ENCODE measurements around the gene ZNF426. TPM values are rescaled to one million over a fixed set of nuclear protein-coding genes. Genes with fewer than 3 reads are reported as not detected.

ZNF426 gene
- total and polyA plus RNA-seq, 2 of the 13 experiments (the other 11 are each of a cell fraction or from before 2014, with no cell fraction given), result 3.8 to 14.9 TPM

DNA sequence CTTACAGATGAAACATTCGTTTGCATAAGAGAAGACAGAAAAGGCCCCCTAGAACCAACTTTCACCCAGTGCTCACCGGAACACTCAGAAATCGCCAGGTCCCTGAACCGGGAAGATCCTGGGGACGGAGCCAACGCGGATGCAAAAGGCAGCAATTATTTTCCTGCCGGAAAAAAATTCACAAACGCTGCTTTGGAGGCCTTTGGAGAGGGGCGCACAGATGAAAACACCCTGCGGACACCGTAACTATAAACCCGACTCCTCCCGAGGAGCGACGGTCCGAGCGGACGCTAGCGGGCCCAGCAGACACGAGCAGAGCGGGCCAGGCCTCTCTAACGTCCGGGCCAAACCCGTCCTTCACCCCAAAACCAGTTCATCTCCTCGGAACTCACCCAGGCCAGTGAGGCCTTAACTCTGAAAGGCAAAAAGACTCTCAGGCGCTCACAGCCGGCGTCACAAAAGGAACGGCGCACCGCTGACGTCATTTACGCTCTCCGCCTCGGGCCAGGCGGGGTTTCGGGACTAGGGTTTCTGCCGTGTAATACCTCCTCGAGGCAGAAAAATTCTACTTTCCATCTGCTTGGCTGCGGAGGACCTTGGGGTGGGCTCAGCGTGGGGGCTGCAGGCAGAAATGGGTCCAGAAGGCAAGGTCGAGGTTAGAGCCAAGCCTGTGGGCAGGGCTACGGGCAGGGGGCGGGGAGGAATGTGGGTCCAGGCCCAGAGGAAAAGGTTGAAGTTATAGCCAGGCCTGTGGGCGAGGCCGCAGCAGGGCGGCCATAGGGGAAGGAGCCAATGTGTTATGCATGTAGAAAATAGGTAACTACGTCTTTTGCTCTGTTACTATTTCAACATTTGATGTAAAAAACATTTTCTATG is at the start of gene ZNF426 (continued):
- TF ChIP-seq, protein P1, sequence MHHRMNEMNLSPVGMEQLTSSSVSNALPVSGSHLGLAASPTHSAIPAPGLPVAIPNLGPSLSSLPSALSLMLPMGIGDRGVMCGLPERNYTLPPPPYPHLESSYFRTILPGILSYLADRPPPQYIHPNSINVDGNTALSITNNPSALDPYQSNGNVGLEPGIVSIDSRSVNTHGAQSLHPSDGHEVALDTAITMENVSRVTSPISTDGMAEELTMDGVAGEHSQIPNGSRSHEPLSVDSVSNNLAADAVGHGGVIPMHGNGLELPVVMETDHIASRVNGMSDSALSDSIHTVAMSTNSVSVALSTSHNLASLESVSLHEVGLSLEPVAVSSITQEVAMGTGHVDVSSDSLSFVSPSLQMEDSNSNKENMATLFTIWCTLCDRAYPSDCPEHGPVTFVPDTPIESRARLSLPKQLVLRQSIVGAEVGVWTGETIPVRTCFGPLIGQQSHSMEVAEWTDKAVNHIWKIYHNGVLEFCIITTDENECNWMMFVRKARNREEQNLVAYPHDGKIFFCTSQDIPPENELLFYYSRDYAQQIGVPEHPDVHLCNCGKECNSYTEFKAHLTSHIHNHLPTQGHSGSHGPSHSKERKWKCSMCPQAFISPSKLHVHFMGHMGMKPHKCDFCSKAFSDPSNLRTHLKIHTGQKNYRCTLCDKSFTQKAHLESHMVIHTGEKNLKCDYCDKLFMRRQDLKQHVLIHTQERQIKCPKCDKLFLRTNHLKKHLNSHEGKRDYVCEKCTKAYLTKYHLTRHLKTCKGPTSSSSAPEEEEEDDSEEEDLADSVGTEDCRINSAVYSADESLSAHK (CRISPR knock-in tag; IDR thresholded peaks at IDR 0.05; ENCODE audit: borderline replicate concordance), result no peak
- TF ChIP-seq, protein P2, sequence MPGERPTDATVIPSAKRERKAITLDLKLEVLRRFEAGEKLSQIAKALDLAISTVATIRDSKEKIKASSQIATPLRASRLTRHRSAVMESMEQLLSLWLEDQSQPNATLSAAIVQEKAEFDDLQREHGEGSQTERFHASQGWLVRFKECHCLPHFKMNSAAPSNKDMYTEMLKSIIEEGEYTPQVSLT (CRISPR knock-in tag; IDR thresholded peaks at IDR 0.05; ENCODE audit: borderline replicate concordance, low read depth), result no peak
- TF ChIP-seq, protein P3, sequence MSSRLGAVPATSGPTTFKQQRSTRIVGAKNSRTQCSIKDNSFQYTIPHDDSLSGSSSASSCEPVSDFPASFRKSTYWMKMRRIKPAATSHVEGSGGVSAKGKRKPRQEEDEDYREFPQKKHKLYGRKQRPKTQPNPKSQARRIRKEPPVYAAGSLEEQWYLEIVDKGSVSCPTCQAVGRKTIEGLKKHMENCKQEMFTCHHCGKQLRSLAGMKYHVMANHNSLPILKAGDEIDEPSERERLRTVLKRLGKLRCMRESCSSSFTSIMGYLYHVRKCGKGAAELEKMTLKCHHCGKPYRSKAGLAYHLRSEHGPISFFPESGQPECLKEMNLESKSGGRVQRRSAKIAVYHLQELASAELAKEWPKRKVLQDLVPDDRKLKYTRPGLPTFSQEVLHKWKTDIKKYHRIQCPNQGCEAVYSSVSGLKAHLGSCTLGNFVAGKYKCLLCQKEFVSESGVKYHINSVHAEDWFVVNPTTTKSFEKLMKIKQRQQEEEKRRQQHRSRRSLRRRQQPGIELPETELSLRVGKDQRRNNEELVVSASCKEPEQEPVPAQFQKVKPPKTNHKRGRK (CRISPR knock-in tag; IDR thresholded peaks at IDR 0.05), result no peak
- TF ChIP-seq, protein P4, sequence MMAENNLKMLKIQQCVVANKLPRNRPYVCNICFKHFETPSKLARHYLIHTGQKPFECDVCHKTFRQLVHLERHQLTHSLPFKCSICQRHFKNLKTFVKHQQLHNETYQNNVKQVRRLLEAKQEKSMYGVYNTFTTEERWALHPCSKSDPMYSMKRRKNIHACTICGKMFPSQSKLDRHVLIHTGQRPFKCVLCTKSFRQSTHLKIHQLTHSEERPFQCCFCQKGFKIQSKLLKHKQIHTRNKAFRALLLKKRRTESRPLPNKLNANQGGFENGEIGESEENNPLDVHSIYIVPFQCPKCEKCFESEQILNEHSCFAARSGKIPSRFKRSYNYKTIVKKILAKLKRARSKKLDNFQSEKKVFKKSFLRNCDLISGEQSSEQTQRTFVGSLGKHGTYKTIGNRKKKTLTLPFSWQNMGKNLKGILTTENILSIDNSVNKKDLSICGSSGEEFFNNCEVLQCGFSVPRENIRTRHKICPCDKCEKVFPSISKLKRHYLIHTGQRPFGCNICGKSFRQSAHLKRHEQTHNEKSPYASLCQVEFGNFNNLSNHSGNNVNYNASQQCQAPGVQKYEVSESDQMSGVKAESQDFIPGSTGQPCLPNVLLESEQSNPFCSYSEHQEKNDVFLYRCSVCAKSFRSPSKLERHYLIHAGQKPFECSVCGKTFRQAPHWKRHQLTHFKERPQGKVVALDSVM (CRISPR knock-in tag; IDR thresholded peaks at IDR 0.05), result peak; percentile 43; the same call in 1 of the 2 replicates
- TF ChIP-seq ZNF83 (CRISPR knock-in tag; IDR thresholded peaks at IDR 0.05; ENCODE audit: borderline replicate concordance) (no peak), ETV6 (CRISPR knock-in tag; conservative IDR thresholded peaks at IDR 0.05) (no peak), HDAC6 (IDR thresholded peaks at IDR 0.05; ENCODE audit: low read depth, low read length) (no peak), ZFYVE20 (CRISPR knock-in tag; IDR thresholded peaks at IDR 0.05; ENCODE audit: borderline replicate concordance, low read depth) (no peak), GABPA (IDR thresholded peaks at IDR 0.05; ENCODE audit: low read depth, low read length) (no peak), GABPA (CRISPR knock-in tag; IDR thresholded peaks at IDR 0.05; ENCODE audit: low read depth) (peak; percentile 50), HOXA5 (CRISPR knock-in tag; IDR thresholded peaks at IDR 0.05) (peak; percentile 46; the same call in 1 of the 2 replicates), RXRB (CRISPR knock-in tag; IDR thresholded peaks at IDR 0.05; ENCODE audit: borderline replicate concordance) (no peak; the same call in none of the 2 replicates), ZNF10 (CRISPR knock-in tag; IDR thresholded peaks at IDR 0.05; ENCODE audit: borderline replicate concordance, low read depth) (no peak), ELF3 (CRISPR knock-in tag; IDR thresholded peaks at IDR 0.05) (peak; percentile 27; the same call in 1 of the 2 replicates), ZNF101 (CRISPR knock-in tag; IDR thresholded peaks at IDR 0.05; ENCODE audit: borderline replicate concordance, low read depth) (no peak), IKZF1 (IDR thresholded peaks at IDR 0.05) (no peak), ZMAT3 (CRISPR knock-in tag; conservative IDR thresholded peaks at IDR 0.05) (peak; percentile 67), ATF1 (CRISPR knock-in tag; IDR thresholded peaks at IDR 0.05) (peak; percentile 99)
- TF ChIP-seq, protein P5, sequence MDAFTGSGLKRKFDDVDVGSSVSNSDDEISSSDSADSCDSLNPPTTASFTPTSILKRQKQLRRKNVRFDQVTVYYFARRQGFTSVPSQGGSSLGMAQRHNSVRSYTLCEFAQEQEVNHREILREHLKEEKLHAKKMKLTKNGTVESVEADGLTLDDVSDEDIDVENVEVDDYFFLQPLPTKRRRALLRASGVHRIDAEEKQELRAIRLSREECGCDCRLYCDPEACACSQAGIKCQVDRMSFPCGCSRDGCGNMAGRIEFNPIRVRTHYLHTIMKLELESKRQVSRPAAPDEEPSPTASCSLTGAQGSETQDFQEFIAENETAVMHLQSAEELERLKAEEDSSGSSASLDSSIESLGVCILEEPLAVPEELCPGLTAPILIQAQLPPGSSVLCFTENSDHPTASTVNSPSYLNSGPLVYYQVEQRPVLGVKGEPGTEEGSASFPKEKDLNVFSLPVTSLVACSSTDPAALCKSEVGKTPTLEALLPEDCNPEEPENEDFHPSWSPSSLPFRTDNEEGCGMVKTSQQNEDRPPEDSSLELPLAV (CRISPR knock-in tag; conservative IDR thresholded peaks at IDR 0.05; ENCODE audit: low read depth), result no peak
- TF ChIP-seq, protein P6, sequence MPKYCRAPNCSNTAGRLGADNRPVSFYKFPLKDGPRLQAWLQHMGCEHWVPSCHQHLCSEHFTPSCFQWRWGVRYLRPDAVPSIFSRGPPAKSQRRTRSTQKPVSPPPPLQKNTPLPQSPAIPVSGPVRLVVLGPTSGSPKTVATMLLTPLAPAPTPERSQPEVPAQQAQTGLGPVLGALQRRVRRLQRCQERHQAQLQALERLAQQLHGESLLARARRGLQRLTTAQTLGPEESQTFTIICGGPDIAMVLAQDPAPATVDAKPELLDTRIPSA (CRISPR knock-in tag; IDR thresholded peaks at IDR 0.05; ENCODE audit: borderline replicate concordance), result no peak
